NOMO-1 (cell line): ENCODE measurements around the gene RBP3.

Experiments
- DNase-seq, 2 experiments: peaks; one replicate each; lab custom pipeline; 2025; ENCODE audit not compliant: unreplicated experiment in 2 of 2; lab: John Stamatoyannopoulos, UW

Gene RBP3

DNA sequence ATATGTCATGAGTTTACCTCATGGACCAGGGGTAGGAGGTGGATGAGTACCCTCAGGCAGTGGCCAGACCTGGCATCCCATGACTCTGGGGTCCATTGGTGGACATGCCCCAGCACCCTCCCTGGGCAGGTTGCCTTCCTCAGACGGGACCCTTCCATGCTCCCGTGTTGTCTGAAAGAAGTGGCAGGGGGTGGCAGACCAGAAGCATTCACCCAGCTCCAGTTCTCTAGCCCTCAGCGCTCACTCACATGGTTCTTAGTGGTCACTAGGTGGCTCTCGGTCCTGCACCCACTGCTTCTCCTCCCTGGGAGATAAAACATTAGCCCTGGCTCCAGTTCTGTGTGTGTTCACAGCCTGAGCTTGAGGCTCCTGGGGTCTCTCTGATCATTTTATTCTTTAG lies 6.0 kb downstream of the RBP3 start:
- no peak for DNase-seq

DNA sequence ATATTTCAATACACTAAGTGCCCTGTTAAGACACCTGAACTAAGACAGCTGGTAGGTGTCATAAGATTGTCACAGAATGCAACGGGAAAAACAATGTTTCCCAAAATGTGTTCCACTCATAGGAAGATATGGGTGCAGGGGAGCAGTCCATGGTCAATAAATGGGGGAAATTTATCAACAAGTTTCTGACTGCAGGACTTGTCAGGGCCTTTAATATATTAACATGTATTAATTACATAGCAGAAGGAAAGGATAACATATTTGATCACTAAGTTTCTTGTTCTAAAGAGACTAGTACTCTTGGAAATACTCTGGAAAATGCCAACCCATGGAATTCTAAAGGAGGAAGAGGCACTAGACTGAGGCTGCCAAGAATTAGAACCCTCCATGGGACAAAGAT lies 6.7 kb downstream of the RBP3 start:
- DNase-seq, result no peak

DNA sequence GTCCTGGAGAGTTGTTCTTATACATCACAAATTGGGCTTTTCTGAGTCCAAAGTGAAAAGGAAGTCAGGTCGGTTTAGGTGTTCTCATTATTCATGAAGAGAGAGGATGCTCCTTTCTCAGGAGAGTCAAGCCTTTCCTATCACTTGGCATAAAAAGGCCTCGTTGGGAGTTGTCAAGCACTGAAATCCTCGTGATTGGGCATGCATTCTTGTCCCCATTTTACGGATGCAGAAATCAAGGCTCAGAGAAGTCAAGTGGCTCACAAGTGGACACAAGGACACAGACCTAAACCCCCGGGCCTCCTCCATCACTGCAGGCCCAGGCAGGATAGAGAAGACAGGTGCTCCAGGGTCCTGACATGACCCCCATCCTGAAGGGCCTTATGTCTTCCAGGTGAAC lies 8.5 kb downstream of the RBP3 start:
- DNase-seq, result no peak

DNA sequence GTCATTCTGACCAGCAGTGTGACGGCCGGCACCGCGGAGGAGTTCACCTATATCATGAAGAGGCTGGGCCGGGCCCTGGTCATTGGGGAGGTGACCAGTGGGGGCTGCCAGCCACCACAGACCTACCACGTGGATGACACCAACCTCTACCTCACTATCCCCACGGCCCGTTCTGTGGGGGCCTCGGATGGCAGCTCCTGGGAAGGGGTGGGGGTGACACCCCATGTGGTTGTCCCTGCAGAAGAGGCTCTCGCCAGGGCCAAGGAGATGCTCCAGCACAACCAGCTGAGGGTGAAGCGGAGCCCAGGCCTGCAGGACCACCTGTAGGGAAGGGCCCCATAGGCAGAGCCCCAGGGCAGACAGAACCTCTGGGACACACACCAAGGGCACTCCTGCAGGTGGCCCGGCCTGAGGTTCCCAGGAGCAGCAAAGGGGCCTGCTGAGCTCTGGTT lies 9.0 kb downstream of the RBP3 start:
- DNase-seq, result no peak

DNA sequence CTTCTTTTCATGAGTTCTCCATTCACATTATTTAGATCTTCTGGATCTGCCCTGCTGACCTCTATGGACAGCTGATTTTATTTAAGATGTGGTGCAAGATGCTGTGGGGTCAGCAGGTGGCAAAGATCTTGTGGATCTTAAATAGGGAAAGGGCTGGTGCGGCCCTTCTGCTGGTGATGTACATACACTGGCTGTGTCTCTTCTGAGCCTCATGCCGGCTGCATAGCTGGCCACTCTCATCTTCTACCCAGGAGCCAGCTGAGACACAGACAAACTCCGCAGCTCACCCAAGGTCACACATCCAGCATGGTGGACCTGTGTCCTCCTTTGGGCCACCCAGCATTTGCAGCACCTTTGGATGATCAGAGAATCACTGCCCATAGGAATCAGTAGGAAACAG lies 9.7 kb downstream of the RBP3 start:
- no peak for DNase-seq

DNA sequence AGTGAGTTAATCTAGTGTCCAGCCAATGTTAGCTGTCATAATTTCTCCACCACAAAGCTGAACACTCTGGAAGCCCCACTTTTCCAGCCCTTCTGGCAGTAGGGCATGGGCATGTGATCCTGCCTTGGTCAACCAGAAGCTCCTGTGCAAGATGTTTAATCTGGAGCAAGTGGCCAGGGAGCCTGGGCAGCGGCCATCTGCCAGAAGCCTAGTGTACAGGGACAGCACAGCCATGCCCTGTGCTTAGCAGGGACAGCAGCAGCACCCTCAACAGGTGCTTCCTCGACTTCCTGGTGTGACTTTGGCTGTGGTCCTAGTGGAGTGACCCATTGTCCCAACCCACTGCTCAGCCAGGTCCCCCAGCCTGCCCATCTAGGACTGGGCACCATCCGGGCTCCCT lies 10.3 kb downstream of the RBP3 start:
- no peak for DNase-seq

DNA sequence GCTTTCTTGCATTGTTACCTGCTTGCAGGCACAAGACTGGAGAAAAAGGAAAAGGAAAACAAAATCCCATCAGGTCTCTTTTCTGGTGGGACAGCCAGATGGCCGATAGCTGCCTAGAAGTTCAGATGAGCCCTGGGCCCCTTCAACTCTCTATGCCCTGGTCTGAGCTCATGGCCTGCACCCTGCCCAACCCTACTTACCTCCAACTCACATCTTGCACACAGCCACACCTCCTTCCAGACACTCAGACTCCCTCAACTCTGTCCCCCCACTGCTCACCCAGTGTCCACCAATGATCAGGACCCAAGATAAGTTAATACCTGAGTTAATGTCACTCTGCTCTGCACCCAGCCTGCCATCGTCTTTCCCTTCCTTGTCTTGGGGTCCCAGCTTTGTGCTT lies 10.9 kb downstream of the RBP3 start:
- no peak for DNase-seq

DNA sequence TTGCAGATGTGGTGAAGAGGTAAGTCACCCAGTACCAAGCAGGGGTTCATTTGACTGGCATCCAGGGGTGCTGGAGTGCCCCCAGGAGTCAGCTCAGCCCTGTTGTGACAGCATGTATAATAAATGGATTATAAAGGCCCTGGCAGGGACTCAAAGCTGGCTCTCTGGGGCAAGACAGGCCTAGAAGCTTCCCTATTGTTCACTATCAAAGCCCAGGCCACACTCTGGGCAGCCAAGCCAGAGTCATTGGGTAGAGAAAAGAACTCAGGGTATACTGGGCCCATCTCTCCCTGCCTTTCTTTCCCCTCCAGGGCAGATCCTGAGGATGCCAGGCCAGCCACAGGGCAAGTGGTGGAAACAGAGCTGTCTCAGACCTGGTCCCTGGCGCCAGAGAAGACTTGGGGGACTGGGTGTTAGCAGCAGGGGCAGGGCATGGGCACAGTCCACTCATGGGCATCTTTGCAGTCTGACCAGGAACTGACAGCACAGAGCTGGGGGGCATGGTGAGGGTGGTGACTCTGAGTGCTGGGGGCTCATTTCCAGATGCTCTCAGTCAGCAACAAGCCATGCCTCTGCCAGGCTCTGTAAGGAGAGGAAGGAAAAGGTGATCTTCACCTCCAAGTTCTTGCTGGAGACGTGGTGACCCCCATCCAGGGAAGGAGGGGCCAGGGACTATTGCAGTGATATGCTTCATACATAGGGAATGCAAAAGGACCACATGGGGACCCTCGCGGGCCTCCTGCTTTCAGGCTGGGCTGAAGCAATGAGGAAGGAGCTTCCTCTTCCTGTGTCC lies 11.7 kb downstream of the RBP3 start:
- no peak for DNase-seq

DNA sequence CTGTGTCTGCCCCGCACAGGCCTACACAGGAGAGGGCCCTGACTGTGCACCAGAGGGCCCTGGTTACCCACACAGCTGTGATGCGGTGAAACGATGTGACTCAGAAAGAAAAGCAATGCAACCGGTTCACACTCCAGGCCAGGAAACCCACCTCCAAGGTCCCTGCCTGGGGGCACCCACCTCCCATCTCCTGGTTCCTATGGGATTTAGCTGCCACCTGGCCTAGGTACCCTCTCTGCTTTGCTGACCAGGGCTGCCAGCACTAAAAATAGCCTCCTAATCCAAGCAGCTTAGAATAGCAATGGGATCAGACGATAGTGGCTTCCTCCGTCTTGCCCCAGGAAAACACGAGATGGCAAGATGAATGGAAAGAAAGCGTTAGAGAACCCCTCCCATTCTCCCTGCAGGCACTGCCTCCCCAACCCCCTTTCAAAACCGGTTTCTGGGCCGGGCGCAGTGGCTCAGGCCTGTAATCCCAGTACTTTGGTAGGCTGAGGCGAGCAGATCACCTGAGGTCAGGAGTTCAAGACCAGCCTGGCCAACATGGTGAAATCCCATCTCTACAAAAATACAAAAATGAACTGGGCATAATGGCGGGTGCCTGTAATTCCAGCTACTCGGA lies 12.4 kb downstream of the RBP3 start:
- no peak for DNase-seq

DNA sequence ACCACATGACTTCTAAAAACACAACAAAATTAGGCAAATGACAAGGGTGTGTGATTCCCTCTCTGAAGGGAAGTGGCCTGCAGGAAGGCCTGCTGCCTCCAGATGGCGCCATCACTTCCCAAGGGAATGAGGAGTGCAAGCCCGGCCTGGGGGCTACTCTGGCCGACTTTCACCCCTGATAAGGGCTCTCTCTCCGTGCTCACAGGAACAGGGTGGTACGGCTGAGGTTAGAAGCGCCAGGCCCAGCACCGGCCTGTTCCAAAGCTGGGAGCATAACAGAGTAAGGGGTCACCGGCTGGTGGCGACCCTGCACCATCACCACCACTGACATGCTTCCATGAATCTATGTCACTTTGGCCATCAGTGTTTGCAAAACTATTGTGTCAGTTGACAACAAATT lies 13.1 kb downstream of the RBP3 start:
- peak in 1 of 2 experiments; percentile 3 for DNase-seq

DNA sequence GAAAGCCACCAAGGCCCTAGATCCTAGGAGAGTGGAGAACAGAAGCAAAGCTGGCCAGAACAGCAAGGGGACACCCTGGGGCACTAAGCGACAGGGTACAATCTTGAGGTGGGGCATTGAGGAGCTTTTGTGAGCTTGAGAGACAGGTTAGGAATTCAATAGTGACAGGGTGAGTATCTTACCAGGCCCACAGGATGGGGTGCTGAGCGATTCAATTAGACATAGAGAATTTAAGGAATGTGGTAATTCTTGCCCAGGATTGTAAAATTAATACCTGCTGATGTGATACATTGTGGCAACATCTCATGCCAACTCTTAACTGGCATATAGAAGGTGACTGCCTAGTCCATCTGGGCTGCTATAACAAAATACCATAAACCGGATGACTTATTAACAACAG lies 14.0 kb downstream of the RBP3 start:
- no peak for DNase-seq

DNA sequence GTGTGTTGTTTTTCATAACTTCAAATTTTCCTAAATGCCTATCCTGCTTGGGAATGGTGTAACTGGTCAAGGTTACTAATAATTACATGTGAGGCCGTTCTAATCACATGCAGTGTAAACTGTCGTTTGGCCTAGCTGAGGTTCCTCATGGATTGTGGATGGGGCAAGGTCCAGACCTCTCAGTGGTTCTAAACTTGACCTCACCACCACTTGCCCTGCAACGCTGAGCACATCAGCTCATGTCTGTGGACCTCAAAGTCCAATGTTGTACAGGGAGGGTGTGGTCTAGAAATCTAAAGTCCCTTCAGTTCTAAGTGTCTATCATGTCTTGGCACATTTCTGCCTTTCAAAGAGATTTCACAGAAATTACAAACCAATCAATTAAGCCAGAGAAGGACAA lies 15.6 kb downstream of the RBP3 start:
- DNase-seq, result no peak

DNA sequence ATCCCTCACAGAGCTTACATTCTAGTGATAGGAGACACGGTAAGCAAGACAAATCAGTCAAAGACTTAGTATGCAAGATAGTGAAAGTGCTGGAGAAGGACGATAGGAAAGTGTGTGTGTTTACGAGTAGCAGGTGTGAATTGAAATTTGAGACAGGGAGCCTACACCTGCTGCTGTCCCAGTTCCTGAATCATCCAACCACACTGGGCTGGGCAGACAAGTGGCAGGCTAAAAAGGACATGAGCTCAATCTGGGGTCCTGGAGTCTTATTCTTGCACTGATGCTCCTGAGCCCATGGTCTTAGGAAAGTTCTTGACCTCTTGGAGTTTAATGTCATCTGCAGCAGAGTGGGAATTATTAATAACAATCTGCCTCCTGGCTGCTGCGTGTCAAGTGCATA lies 16.2 kb downstream of the RBP3 start:
- DNase-seq, result no peak

DNA sequence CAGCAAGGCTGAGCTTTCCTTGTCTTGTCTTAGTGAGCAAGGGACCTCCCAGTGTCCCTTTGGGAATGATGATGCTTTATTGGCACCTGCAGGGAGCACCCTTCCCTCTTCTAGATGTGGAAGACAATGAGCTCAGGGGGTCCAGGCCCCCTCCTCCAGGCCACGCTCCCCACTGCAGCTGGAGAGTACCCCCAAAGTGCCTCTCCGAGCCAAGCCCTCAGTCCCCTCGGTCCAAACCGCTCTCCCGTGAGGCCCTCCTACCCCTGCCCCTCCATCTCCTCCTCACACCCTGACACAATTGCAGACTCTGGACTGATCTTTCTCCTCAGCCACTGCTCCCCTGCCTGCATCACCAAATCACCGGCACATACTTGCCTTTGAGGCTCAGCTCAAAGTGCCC lies 16.7 kb downstream of the RBP3 start:
- DNase-seq, result no peak

DNA sequence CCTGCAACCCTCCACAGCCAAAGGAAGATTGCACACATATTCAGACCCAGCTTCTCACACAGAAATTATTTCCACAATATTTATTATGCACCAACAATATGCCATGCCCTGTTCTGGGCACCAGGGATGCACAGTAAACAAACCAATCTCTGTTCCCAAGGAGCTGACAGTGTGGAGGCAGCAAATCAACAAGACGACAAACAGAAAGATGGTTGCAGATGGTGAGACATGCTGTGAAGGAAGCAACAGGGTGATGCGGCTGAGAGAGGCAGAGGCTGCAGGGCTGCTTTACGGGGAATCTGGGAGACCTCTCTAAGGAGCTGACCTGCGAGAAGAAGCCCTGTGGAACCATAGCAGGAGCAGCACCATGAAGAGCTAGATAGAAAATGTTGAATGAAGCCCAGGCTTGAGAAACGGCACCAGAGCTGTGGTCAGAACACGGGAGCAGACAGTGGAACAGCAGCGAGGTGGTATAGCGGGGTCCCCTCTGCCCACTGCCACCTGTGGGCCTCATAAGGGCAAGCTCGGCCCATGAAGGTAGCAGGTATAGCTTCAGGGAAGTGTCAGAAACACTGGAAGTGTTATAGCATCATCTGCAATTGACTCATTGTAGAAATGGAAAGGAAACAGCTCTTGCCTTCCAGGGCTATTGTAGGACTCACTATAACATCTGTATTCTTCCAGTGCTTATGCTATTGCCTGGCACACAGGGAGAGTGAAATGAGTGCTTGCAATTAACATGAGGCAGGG lies 17.4 kb downstream of the RBP3 start:
- no peak for DNase-seq

DNA sequence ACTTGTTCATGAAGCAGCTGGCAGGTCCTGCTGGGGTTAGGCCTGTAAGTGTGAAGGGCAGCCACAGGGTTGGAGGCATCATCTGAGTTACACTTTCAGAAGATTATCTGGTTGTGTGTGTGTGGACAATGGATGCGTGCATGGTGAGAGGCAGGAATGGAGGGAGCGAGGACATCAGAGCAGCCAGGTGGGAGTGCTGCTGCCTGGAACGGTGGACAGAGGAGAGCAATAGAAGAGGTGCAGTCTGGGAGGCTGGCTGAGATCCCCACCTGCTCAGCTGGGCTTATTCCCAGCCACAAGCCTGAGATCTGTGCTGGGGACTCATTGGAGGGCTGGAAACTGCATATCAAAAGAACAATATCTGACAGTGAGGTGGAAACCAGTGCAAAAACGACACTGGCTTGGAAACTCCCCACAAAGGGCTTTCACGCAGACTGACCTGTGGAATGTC lies 18.0 kb downstream of the RBP3 start:
- DNase-seq, result no peak

DNA sequence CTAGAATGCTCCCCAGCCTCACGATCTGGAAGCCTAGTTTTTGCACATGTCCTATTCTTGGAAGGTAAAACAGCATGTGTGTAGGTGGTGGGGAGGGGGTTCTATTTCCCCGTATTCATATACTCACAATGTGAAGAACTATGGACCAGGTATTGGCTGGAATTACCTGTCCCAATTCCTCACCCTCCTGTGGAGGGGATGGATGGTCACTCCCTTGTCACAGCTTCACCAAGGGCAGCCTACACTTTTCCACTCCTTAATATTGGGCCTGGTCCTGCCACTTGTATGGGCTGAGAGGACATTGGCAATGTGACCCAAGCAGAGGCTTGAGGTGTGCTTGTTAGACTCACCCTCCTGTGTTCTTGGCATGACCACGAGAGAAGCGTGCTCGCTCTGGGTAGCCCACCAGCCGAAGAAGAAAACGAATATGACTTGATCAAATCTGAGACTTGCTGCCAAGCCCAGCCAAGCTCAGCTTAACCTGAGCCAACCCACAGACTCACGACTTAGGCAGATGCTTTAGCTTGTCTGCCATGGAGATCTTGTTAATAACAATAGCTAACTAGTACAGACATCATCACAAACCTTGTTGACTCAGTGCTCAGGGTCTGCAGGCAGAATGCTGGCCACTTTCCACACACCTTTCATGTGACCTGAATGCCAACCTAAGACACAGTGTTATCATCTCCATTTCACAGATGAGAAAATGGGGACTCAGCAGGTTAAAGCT lies 18.7 kb downstream of the RBP3 start:
- no peak for DNase-seq

DNA sequence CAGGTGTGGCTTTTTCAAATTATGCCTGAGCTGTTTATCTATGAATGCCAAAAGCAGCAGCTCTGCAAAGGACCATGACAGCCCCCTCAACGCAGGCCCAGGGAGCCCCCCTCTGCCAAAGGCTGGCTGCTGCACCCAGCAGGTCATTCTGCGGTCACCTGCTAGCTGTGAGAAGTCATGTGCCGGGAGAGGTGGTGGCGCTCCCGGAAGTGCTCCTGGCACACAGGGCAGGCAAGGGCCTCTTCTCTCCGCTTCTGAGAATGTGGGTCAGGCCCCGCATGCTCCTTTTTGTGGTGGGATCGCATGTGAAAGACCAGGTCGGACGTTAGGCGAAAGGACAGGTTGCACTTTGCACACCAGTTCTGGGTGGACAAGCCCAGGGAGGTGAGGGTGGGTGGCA lies 19.5 kb downstream of the RBP3 start:
- no peak for DNase-seq

DNA sequence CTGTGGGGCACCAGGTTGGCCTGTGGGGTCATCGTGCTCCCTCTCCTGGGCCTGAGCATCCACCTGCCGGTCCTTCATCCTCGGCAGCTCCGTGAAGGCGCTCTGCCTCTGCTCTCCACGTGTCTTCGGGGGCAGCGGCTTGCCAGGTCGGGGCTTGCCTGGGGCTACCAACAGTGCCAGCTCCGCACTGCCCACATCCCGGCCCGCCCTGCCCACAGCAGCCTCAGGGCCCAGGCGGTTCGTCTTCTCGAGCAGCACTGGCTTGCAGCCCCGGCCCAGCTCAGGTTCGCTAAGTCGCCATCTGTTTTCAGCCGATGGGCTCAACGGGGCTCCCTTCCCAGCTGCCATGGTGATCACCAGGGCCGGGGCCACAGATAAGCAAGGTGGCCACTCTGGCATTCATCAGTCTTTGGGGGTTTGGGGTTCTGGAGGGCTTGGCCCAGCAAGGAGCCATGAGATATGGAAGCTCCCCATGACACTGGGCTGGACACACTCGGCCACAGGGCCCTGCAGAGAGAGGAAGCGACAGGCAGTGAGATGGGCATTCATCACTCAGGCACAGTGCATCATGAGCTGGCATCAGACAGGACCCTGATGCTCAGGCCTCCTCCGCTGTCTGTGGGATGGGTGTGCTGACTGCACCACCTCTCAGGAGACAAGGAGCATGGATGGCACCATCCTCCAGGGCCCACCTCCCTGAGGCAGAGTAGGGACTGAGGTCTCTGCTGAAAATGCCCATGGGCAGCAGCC lies 20.4 kb downstream of the RBP3 start:
- no peak for DNase-seq

DNA sequence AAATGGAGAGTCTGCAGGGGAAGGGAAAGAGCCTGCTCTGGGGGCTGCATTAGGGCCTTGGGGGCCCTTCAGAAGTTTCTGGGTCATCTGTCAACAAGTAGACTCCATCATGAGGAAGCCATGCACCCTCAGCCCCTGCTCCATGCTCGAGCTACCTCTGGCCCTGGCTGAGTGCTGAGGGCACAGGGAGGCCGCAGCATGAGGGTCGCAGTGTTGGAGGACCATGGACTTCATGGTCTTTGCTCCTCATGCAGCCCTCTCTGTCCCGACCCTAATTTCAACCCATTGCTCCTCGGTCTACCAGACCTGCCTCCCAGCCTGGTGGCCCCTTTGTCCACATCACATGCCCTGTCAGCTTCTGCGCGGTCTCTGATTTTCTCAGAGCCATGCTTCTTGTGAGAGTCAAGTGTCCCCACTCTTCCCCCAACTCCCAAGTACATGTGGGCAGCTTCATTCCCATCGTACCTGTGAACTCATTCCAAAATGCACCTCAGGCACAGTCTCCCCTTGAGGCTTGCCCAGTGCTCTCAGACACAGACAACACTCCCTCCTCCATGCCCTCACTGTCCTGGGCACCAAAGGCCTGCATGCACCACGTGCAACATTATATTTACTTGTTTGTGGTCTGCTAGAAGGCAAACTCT lies 21.2 kb downstream of the RBP3 start:
- DNase-seq, result no peak
